Gastroesophageal sphincter (tissue), 2 donors: ENCODE data around the gene CDK14.

Experiments used
- POLR2A ChIP-seq, 2 donors: fragments of 450-650 bp; IDR thresholded peaks; one replicate each; pipeline ENCODE4 v1.6.1; 2017; ENCODE audit warnings: antibody characterized with exemption in 2 of 2, mild to moderate bottlenecking in 2 of 2, moderate library complexity in 1 of 2
- POLR2AphosphoS5 ChIP-seq: sonication (generic); formaldehyde crosslinking; IDR thresholded peaks from one replicate; pipeline ENCODE4 v1.6.1; 2017; ENCODE audit warnings: antibody characterized with exemption

GRCh38 chr7:90919816-90920215, 323.7 kb downstream of the CDK14 start:
- TF ChIP-seq POLR2AphosphoS5 = no peak
- TF ChIP-seq POLR2A (IDR thresholded peaks at IDR 0.05) = no peak
